ENCODE measurements around the gene DTYMK.

DTYMK gene

GRCh38 chr2:241645915-241646645 lies 40.5 kb downstream of the DTYMK start:
- DNase-seq = no peak

DNA sequence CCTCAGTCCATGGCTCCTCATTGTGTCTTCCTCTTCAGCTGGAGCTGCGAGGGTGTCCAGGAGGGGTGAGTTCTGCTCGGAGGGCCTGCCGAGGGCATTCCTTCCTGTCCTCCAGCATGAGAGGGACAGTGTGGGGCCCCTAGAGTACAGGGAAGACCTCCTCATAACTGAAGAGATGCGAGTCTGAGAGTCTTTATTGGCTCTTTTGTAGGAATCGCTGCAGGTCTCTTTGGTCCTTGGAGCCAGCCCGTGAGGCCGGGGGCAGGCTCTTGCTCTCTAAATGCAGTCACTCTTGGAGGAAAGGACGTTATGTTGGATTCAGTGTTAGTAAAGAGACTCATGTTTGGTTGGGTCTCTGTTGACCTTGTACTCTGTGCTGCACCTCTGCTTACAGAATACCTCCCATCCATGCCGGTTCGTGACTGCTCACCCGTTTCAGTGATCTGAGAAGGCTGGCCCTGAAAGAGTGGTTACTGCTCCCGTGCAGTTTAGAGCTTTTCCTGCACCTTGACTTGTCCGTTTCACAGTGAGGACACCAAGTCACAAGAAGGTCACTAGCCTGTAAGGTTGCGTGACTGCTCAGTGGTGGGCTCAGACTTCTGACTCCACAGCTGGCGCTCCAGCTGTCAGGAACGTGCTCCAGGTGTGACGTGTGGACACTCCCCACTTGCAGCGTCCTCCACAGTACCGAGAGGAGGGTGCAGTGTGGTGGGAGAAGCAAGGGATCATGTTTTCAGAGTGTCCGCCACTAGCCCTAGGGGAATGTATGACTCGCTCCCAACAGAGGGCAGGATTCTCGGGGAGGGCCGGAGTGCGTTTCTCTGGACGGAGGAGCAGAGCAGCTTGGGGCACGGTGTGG lies 41.3 kb downstream of the DTYMK start:
- no peak for DNase-seq

DNA sequence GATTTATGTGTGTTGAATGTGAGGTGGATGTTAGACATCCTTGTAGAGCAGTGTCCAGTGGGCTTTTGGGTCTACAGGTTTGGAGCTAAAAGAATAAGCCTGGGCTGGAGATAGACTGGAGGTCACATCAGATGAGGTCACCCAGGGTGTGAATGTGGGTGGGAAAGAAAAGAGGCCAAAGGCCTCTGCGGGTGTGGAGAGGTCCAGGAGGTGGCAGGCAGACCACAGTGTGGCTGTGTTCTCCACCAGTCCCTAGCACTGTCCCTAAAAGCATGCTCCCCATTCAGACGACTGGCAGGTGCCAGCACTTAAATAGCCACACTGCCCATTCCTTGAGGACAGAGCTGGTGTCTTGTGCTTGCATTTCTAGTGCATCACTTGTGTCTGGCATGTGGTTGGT lies 45.0 kb downstream of the DTYMK start:
- no peak for DNase-seq

DNA sequence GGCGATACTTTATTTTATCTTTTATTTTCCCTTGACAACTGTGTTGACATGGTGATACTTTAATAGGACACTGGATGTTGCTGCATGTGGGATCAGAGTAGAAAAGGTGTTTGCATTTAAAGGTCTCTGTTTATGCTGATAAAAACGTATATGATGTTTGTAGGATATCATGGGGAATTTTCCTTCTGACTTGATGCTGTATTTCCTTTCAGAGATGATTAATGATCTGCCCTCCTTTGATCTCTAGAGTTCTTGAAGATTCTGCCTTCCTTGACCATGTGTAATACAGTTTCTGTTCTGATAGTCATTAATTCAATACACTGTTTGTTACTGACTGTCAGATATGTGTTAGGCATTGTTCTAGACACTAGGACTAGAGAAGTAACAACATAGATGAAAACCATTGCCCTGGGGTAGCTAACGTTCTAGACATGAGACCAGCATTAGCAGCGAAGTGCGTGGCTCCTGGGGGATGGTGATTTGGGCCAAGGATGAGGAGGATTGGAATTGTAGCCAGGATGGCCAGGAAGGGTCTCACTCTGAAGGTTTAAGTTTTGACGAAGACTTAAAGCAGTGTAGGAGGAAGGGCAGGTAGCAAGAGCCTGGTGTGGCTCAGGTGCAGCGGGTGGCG lies 46.3 kb downstream of the DTYMK start:
- no peak for DNase-seq

- DNase-seq = no peak
Measured at GRCh38 chr2:241639385-241639784, 47.2 kb downstream of the DTYMK start.

DNA sequence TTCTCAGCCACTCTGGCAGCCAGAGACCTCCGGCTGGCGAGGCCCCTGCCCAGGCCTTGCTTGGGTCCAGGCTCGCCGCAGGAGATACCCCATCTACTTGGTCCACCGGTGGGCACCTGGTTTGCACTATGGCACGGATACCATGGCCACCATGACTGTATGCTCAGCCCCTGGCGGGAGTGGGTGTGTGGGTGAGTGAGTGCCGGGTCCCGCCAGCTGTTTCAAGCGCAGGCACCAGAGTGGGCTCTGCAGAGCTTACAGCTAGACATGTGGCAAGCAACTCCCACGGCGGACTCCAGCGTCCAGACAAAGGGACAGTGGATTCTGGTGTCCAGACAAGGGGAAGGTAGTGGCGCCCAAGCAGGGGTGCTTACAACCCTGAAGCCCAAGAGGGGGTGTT lies 47.7 kb downstream of the DTYMK start:
- no peak for DNase-seq

GRCh38 chr2:241637795-241638660 lies 48.6 kb downstream of the DTYMK start:
- DNase-seq = no peak

DNA sequence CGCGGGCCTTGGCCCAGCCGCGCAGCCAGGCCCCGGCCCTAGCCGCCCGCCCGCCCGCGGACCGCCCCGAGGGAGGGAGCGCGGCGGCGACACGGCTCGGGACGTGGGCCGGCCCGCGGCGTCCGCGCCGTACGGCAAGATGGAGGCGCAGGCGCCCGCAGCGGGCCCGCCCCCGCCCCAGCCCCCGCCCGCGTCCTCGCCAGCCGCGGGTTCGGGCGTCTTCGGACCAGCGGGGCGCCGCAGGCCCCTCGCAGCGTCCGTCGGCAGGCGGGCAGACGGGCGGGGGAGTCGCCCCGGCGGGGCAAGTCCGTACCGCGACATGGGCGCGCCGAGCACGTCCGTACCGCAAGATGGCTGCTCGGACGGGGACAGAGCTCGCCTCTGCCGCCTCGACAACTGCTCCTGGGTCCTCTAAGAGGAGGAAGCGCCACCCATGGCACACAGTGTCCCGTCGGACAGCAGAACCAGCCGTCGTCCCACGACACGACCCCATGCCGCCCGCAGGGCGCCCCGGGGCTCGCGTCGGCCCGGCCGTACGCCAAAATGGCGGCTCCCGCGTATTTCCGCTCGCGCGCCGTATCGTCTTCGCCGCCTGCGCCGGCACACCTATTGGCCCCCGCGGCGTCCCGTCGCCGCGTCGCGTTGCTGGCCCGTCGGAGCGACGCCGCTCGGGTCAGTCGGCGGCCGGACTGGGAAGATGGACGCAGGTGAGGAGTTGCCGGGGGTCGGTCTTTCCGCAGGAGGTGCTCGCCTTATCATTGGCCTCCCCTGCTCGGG lies 49.4 kb downstream of the DTYMK start, which contains the start of the genes ATG4B and THAP4:
Gene ATG4B, plus strand, starts transcription at position 676 of the 777 bp plus-strand sequence. Its CDS starts 22 bp downstream, at position 698.
Gene THAP4, minus strand, starts transcription at position 141 of the 777 bp plus-strand sequence. CDS start 141 bp downstream, outside the sequence.
- DNase-seq = peak; percentile 83

- DNase-seq = peak; percentile 59
Measured at GRCh38 chr2:241636182-241637017, 50.2 kb downstream of the DTYMK start.

DNA sequence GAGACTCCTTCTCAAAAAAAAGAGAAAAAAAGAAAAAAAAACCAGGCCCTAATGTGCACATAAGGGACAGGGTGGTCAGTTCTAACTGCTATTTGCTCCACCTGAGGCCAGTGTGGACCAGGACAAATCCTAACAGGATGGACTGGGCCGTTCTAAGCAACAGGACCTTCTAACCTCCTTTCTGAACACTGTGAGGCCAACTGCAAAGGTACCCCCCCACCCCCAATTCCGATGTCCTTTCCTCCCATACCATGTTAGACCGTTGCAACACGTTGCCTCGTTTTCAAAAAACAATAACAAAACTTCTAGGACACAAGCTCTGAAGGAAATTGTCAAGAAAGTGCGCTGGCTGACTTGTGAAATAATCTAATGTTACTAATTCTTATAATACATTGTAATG lies 50.9 kb downstream of the DTYMK start:
- DNase-seq = no peak

- no peak for DNase-seq
Measured at GRCh38 chr2:241633561-241633960, 53.1 kb downstream of the DTYMK start.

DNA sequence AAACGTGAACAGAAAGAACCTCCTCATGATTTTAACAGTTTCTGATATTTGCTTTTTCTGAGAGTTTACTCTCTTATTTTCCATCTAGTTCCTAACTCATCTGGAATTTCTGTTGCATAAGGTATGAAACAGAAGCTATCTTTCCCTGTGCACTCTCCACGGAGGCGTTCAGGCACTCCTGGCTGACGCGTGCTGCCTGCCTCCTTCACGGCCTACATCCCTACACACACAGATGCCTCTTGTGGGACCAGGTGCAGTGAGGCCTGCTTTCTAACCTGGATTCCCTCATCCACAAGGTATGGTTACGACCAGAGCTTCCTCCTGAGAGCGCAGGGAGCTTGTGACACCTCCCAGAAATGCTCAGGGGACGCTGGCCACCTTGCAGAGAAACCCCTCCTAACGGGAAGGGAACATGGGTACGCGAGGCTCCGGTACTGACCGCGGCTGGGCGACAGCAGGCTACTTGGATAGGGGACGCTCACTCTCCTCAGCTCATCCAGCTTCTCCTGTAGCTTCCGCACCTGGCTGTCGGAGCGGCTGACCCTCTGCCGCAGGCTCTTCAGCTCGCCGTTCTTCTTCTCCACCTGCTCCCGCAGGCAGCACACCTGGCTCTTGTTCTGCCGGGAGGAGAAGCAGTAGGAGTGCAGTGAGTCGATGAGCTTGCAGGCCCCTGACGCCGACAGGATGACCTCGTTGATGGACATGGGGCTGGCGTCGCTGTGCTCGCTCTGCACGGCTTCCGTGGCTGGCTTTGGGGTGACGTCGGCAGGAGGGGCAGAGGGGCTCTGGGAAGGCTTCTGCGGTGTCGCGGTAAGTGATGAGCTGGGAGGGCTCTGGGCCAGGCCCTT lies 53.9 kb downstream of the DTYMK start:
- DNase-seq = no peak

DNA sequence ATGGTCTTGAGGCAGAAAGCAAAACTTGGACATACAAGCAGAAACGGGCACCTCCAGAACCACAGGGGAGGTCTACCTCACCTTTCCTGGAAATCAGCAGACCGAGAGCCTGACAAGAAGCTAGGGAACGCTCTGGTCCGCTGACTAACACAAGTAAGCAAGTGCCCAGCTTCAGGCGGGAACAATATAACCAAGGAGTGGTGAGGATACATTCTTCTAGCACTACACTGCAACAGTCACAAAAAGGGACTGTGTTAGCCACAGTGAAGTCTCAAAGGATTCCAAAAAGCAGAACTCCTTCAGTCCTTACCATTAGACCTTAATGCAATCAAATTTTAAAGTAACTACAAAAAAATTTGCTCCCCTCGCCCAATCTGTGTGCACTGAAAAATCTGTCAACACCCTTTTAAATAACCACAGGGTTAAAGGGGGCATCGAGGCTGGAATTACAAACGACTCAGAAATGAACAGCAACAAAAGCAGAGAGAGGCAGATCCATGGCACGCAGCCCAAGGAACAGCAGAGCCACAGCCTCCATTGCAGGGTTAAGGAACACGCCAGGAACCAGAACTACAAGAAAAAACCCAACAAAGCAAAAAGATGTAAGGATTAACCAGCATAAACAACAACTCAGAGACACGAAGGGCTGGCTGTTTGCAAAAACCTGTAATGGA lies 56.7 kb downstream of the DTYMK start:
- DNase-seq = no peak

- no peak for DNase-seq
Measured at GRCh38 chr2:241627675-241628074, 58.9 kb downstream of the DTYMK start.

All from stimulated activated CD8-positive, alpha-beta memory T cell treated with anti-CD3 and anti-CD28 coated beads, Interleukin-4, amount 100 ng/mL, for 48 hours (primary cell).